K562 (cell line): ENCODE results near the gene ADGRL3. TPM values are rescaled to one million over a fixed set of nuclear protein-coding genes. Genes with fewer than 3 reads are reported as not detected.

Experiments used
- ATAC-seq: fragments of 200-7000 bp; cut with Tn5 transposase; 3 replicates; pipeline ENCODE4 v1.9.1; 2020; ENCODE audit warnings: moderate library complexity
- BruUV-seq: library from RNA; stranded (reverse); fragments of 400-500 nt; replicated peaks from 2 replicates; lab custom pipeline; 2021; lab: Mats Ljungman, UMichigan
- CTCF ChIA-PET: fragments of 300-600 bp; formaldehyde crosslinking; extraction: SDS; loops from one replicate; lab custom pipeline; 2021; ENCODE audit warnings: low intra/inter-chr PET ratio; lab: Yijun Ruan, JAX
- POLR2A ChIA-PET: fragments of 300-600, 350-650 bp; sonication (Branson Sonifier 250); formaldehyde crosslinking; extraction: SDS; loops from one replicate; lab custom pipeline; 2021; ENCODE audit warnings: antibody characterized with exemption, inconsistent platforms; lab: Yijun Ruan, JAX
- DNase-seq, 4 experiments: peaks; one replicate each; pipeline versions ENCODE4 v3.0.0 to v3.0.0-alpha.2; 2011 to 2018; ENCODE audit warnings: low spot score in 3 of 4, mixed read lengths in 3 of 4; ENCODE audit errors: extremely low read depth in 1 of 4
- FAIRE-seq: peaks from 2 replicates; lab custom pipeline; 2011; peaks lifted over from hg19 to GRCh38; lab: Jason Lieb, UNC
- H2AFZ ChIP-seq: 2 replicates; pipeline ENCODE4 v1.6.0; 2011; ENCODE audit warnings: low read depth, low read length, control low read depth, inconsistent platforms
- H3K27ac ChIP-seq: fragments of 200-600 bp; 3 replicates; pipeline ENCODE4 v1.8.0; 2011; ENCODE audit warnings: low read depth, mild to moderate bottlenecking, control low read depth, inconsistent platforms, low read length, moderate library complexity, mixed read lengths; ENCODE audit errors: extremely low read depth
- H3K27me3 ChIP-seq, 2 experiments: fragments of 300-600 bp in 1 of 2; 2 replicates in 1 of 2; 3 replicates in 1 of 2; pipeline versions ENCODE4 v1.6.0 to v1.8.0; 2011; ENCODE audit warnings: inconsistent platforms in 2 of 2, low read length in 2 of 2, mild to moderate bottlenecking in 1 of 2, mixed read lengths in 1 of 2, moderate library complexity in 1 of 2; ENCODE audit not compliant: control insufficient read depth in 2 of 2, insufficient read depth in 2 of 2
- H3K36me3 ChIP-seq: fragments of 300-600 bp; 3 replicates; pipeline ENCODE4 v1.8.0; 2011; ENCODE audit warnings: mild to moderate bottlenecking, low read length, inconsistent platforms; ENCODE audit not compliant: control insufficient read depth, insufficient read depth
- H3K4me1 ChIP-seq, 2 experiments: fragments of 200-600 bp in 1 of 2; replicated peaks in 1 of 2; 2 replicates in 1 of 2; 3 replicates in 1 of 2; pipeline versions ENCODE4 v1.5.1 to v1.8.0; 2011; ENCODE audit warnings: inconsistent platforms in 2 of 2, low read length in 2 of 2, mild to moderate bottlenecking in 1 of 2, mixed read lengths in 1 of 2, moderate library complexity in 1 of 2; ENCODE audit not compliant: control insufficient read depth in 2 of 2, insufficient read depth in 2 of 2
- H3K4me2 ChIP-seq: 2 replicates; pipeline ENCODE4 v1.6.1; 2011; ENCODE audit warnings: low read length, control low read depth, inconsistent platforms, mixed read lengths; ENCODE audit not compliant: insufficient read depth
- H3K4me3 ChIP-seq: fragments of 200-600 bp; sonication (generic), shearing (Covaris generic); 2 replicates; pipeline ENCODE4 v1.5.1; 2016; ENCODE audit warnings: control low read depth, inconsistent platforms
- H3K79me2 ChIP-seq: fragments of 200-600 bp; 3 replicates; pipeline ENCODE4 v1.8.0; 2011; ENCODE audit warnings: low read length, inconsistent platforms; ENCODE audit not compliant: control insufficient read depth, insufficient read depth
- H3K9ac ChIP-seq, 2 experiments: 2 replicates each; pipeline versions ENCODE4 v1.6.0 to v1.6.1; 2011; ENCODE audit warnings: low read depth in 2 of 2, low read length in 2 of 2, control low read depth in 1 of 2, inconsistent platforms in 1 of 2, mild to moderate bottlenecking in 1 of 2, mixed read lengths in 1 of 2; ENCODE audit not compliant: insufficient read depth in 1 of 2
- H3K9me1 ChIP-seq: one replicate; pipeline ENCODE4 v1.6.0; 2011; ENCODE audit warnings: inconsistent platforms, mild to moderate bottlenecking, low read length, moderate library complexity; ENCODE audit not compliant: control insufficient read depth, insufficient read depth
- H3K9me3 ChIP-seq: replicated peaks from 2 replicates; pipeline ENCODE4 v1.5.1; 2011; ENCODE audit warnings: low read depth, low read length, inconsistent platforms; ENCODE audit not compliant: control insufficient read depth, insufficient read depth
- H4K20me1 ChIP-seq: replicated peaks from 2 replicates; pipeline ENCODE4 v1.6.1; 2011; ENCODE audit warnings: low read length, inconsistent platforms, mixed read lengths; ENCODE audit not compliant: control insufficient read depth, insufficient read depth
- ADNP ChIP-seq: fragments of 200-800 bp; sonication (Bioruptor generic); IDR thresholded peaks from 2 replicates; pipeline ENCODE4 v1.6.1; 2016; ENCODE audit warnings: missing genetic modification characterization, missing compliant biosample characterization
- BCL6 ChIP-seq: fragments of 250-450 bp; sonication (Bioruptor Pico); IDR thresholded peaks from 2 replicates; pipeline ENCODE4 v1.4.0; 2020
- CC2D1A ChIP-seq: fragments of 450-650 bp; IDR thresholded peaks from 2 replicates; pipeline ENCODE4 v1.6.1; 2017; ENCODE audit warnings: mild to moderate bottlenecking
- ELF4 ChIP-seq: fragments of 450-650 bp; formaldehyde crosslinking; IDR thresholded peaks from 2 replicates; pipeline ENCODE4 v1.4.0; 2022; ENCODE audit warnings: missing genetic modification characterization
- HOXB6 ChIP-seq: fragments of 250-450 bp; sonication (Bioruptor Pico); IDR thresholded peaks from 2 replicates; pipeline ENCODE4 v1.5.1; 2022; ENCODE audit warnings: mild to moderate bottlenecking, borderline replicate concordance
- KLF10 ChIP-seq: fragments of 250-450 bp; sonication (Bioruptor Pico); IDR thresholded peaks from 2 replicates; pipeline ENCODE4 v1.6.1; 2021; ENCODE audit warnings: matching md5 sums
- MYC ChIP-seq, 2 experiments: fragments of 250-450 bp in 1 of 2; sonication (Bioruptor Pico) in 1 of 2; IDR thresholded peaks; 2 replicates each; pipeline versions ENCODE4 v1.5.1 to v1.6.1; 2012 to 2021; ENCODE audit warnings: low read depth in 2 of 2, borderline replicate concordance in 1 of 2, improper control_type of control experiment in 1 of 2, low read length in 1 of 2, mild to moderate bottlenecking in 1 of 2, moderate library complexity in 1 of 2
- NONO ChIP-seq, 2 experiments: fragments of 200-400 bp in 1 of 2; fragments of 450-650 bp in 1 of 2; formaldehyde crosslinking in 1 of 2; IDR thresholded peaks; 2 replicates each; pipeline ENCODE4 v1.6.1; 2017; ENCODE audit warnings: low read depth in 2 of 2, mild to moderate bottlenecking in 2 of 2, moderate library complexity in 2 of 2, low read length in 1 of 2
- NR1H2 ChIP-seq: sonication (generic); formaldehyde crosslinking; IDR thresholded peaks from 2 replicates; pipeline ENCODE4 v1.4.0; 2020; ENCODE audit warnings: mild to moderate bottlenecking, missing genetic modification reagents
- NR2C2 ChIP-seq, 2 experiments: fragments of 200-800 bp in 1 of 2; sonication (Bioruptor generic) in 1 of 2; sonication (generic) in 1 of 2; formaldehyde crosslinking in 1 of 2; IDR thresholded peaks; 2 replicates each; pipeline versions ENCODE4 v1.6.1 to v1.8.0; 2016 to 2022; ENCODE audit warnings: mild to moderate bottlenecking in 1 of 2, missing compliant biosample characterization in 1 of 2, missing genetic modification characterization in 1 of 2, missing genetic modification reagents in 1 of 2
- THRAP3 ChIP-seq: fragments of 450-650 bp; IDR thresholded peaks from 2 replicates; pipeline ENCODE4 v1.6.1; 2016; ENCODE audit warnings: mild to moderate bottlenecking, inconsistent platforms, borderline replicate concordance
- ZNF583 ChIP-seq: fragments of 250-450 bp; sonication (Bioruptor Pico); IDR thresholded peaks from 2 replicates; pipeline ENCODE4 v1.4.0; 2020
- ZNF696 ChIP-seq: fragments of 250-450 bp; sonication (Bioruptor Pico); conservative IDR thresholded peaks from 2 replicates; pipeline ENCODE4 v1.4.0; 2020; ENCODE audit warnings: mild to moderate bottlenecking, moderate library complexity
- ZZZ3 ChIP-seq: fragments of 450-650 bp; IDR thresholded peaks from 2 replicates; pipeline ENCODE4 v1.6.1; 2016; ENCODE audit warnings: antibody characterized with exemption, mild to moderate bottlenecking, moderate library complexity
- WGBS: fragments of 100-300 bp; shearing (Covaris generic); methylation state at CpG from one replicate; pipeline ENCODE4 v1.1.6; 2016; ENCODE audit warnings: low coverage, mixed read lengths; ENCODE audit not compliant: insufficient coverage; ENCODE audit errors: missing lambda C conversion rate; 5-methylcytosine and 5-hydroxymethylcytosine counted together
- in situ Hi-C: fragments of 300-500 bp; cut with MboI; formaldehyde crosslinking; loops from 4 replicates; pipeline ENCODE4 v1.15.0; 2018; ENCODE audit warnings: inconsistent platforms, mixed read lengths
- intact Hi-C: fragments of 100-400 bp; cut with micrococcal nuclease; formaldehyde crosslinking; loops from 2 replicates; pipeline ENCODE4 v1.14.2; 2022
- polyA plus RNA-seq, 8 experiments: library from polyadenylated mRNA; depleted of rRNA in 4 of 8; stranded (reverse) in 5 of 8; unstranded in 3 of 8; fragments of >200 nt; fragmentation: Nextera tagmentation in 2 of 8; fragmentation: Illumina TruSeq in 1 of 8; extraction: Ambion mirVana in 2 of 8; extraction: Trizol in 1 of 8; gene quantifications; 2 replicates each; pipeline versions ENCODE4 v1.2.1 to v1.2.3, GENCODE V29; 2011 to 2014; ENCODE audit warnings: inconsistent platforms in 1 of 8, missing spikeins in 1 of 8
- total RNA-seq, 7 experiments: library from RNA; depleted of rRNA in 6 of 7; stranded (reverse); fragments of >200 nt in 6 of 7; fragmentation: Illumina TruSeq in 2 of 7; extraction: Trizol in 2 of 7; gene quantifications; 2 replicates each; pipeline versions ENCODE4 v1.2.1 to v1.2.3, GENCODE V29; 2011 to 2021; ENCODE audit warnings: low replicate concordance in 1 of 7
- TF ChIP-seq, protein P1 (sequence below): fragments of 450-650 bp; IDR thresholded peaks from 2 replicates; pipeline ENCODE4 v1.6.1; 2016; ENCODE audit warnings: borderline replicate concordance
- TF ChIP-seq, protein P2 (sequence below): fragments of 450-650 bp; IDR thresholded peaks from 2 replicates; pipeline ENCODE4 v1.6.1; 2014; ENCODE audit warnings: low read depth, mild to moderate bottlenecking, moderate library complexity, borderline replicate concordance
- TF ChIP-seq, protein P3 (sequence below): fragments of 250-450 bp; sonication (Bioruptor Pico); IDR thresholded peaks from 2 replicates; pipeline ENCODE4 v1.5.1; 2021; ENCODE audit warnings: mild to moderate bottlenecking
- TF ChIP-seq, protein P4 (sequence below): fragments of 450-650 bp; IDR thresholded peaks from 2 replicates; pipeline ENCODE4 v1.6.1; 2016

ADGRL3 gene
- total and polyA plus RNA-seq, 9 of the 15 experiments (the other 6 are each of a cell fraction or from before 2014, with no cell fraction given), result 0.03 to 0.14 (median 0.04) TPM; not detected in 2

DNA sequence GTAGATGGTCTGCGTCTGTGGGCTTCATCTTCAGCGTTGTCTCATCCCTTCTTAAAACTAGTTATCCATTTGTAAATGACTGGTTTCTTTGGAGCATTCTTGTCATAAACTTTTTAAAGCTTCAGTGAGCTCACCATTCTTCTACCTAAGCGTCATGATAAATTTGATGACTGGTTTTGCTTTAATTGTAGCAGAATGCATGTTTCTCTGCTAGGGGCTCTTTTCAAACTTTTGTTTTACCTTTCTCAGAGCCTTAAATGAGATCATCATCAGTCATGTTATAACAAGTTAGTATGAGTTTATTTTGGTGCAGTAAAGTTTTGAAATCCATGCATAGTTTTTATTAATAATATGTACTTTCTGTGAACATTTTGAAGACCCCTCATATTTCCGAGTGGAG is 6.3 kb upstream of the ADGRL3 start:
- DNase-seq, result no peak
- no peak for ATAC-seq
- Histone ChIP-seq H3K36me3 (no peaks in the 10 kb centered on the region), H3K9me1 (no peaks in the 10 kb centered on the region), H3K27ac (no peak overlapping the region), H3K4me2 (no peak overlapping the region), H2AFZ (no peak overlapping the region), H4K20me1 (no peaks in the 10 kb centered on the region), H3K9ac (no peak overlapping the region), H3K79me2 (no peaks in the 10 kb centered on the region), H3K4me3 (no peak overlapping the region), H3K9me3 (no peaks in the 10 kb centered on the region), H3K27me3 (no peaks in the 10 kb centered on the region), H3K4me1 (no peaks in the 10 kb centered on the region)
- intact Hi-C loops, result no loop called here
- no peak for FAIRE-seq
- no TSS peak for BruUV-seq
- in situ Hi-C loops, result no loop called here
- CTCF ChIA-PET, result no interaction called here
- 2% methylated on average over 4 of the region's 4 CpGs for WGBS
- POLR2A ChIA-PET, result no interaction called here
- TF ChIP-seq, protein P1, sequence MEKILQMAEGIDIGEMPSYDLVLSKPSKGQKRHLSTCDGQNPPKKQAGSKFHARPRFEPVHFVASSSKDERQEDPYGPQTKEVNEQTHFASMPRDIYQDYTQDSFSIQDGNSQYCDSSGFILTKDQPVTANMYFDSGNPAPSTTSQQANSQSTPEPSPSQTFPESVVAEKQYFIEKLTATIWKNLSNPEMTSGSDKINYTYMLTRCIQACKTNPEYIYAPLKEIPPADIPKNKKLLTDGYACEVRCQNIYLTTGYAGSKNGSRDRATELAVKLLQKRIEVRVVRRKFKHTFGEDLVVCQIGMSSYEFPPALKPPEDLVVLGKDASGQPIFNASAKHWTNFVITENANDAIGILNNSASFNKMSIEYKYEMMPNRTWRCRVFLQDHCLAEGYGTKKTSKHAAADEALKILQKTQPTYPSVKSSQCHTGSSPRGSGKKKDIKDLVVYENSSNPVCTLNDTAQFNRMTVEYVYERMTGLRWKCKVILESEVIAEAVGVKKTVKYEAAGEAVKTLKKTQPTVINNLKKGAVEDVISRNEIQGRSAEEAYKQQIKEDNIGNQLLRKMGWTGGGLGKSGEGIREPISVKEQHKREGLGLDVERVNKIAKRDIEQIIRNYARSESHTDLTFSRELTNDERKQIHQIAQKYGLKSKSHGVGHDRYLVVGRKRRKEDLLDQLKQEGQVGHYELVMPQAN, result no peak
- TF ChIP-seq, protein P2, sequence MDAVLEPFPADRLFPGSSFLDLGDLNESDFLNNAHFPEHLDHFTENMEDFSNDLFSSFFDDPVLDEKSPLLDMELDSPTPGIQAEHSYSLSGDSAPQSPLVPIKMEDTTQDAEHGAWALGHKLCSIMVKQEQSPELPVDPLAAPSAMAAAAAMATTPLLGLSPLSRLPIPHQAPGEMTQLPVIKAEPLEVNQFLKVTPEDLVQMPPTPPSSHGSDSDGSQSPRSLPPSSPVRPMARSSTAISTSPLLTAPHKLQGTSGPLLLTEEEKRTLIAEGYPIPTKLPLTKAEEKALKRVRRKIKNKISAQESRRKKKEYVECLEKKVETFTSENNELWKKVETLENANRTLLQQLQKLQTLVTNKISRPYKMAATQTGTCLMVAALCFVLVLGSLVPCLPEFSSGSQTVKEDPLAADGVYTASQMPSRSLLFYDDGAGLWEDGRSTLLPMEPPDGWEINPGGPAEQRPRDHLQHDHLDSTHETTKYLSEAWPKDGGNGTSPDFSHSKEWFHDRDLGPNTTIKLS, result no peak
- TF ChIP-seq, protein P3, sequence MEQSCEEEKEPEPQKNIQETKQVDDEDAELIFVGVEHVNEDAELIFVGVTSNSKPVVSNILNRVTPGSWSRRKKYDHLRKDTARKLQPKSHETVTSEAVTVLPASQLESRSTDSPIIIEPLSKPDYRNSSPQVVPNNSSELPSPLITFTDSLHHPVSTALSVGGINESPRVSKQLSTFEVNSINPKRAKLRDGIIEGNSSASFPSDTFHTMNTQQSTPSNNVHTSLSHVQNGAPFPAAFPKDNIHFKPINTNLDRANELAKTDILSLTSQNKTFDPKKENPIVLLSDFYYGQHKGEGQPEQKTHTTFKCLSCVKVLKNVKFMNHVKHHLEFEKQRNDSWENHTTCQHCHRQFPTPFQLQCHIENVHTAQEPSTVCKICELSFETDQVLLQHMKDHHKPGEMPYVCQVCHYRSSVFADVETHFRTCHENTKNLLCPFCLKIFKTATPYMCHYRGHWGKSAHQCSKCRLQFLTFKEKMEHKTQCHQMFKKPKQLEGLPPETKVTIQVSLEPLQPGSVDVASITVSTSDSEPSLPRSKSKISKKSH (CRISPR knock-in tag), result no peak
- TF ChIP-seq BCL6 (no peak), NR2C2 (CRISPR knock-in tag; IDR thresholded peaks at IDR 0.05) (no peak), NR2C2 (tag; IDR thresholded peaks at IDR 0.05) (no peak), MYC (IDR thresholded peaks at IDR 0.05; ENCODE audit: low read depth, low read length) (no peak), MYC (CRISPR knock-in tag; IDR thresholded peaks at IDR 0.05; ENCODE audit: borderline replicate concordance, low read depth) (no peak), ZNF696 (CRISPR knock-in tag) (no peak), ELF4 (CRISPR knock-in tag) (no peak), HOXB6 (no peak), ADNP (tag) (no peak), NONO (IDR thresholded peaks at IDR 0.05; ENCODE audit: low read depth in 2 of 2, low read length in 1 of 2) (no peak), KLF10 (no peak), THRAP3 (no peak), ZNF583 (CRISPR knock-in tag) (no peak), CC2D1A (no peak), ZZZ3 (no peak), NR1H2 (no peak)
- TF ChIP-seq, protein P4, sequence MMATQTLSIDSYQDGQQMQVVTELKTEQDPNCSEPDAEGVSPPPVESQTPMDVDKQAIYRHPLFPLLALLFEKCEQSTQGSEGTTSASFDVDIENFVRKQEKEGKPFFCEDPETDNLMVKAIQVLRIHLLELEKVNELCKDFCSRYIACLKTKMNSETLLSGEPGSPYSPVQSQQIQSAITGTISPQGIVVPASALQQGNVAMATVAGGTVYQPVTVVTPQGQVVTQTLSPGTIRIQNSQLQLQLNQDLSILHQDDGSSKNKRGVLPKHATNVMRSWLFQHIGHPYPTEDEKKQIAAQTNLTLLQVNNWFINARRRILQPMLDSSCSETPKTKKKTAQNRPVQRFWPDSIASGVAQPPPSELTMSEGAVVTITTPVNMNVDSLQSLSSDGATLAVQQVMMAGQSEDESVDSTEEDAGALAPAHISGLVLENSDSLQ, result no peak
